Measurements from ENCODE around the gene SAMD5.
"Not testable (repeated sequence)": the region's sequence is repeated elsewhere in the genome, so short reads cannot be mapped to it uniquely, and the experiment has no call there.

The SAMD5 gene

DNA sequence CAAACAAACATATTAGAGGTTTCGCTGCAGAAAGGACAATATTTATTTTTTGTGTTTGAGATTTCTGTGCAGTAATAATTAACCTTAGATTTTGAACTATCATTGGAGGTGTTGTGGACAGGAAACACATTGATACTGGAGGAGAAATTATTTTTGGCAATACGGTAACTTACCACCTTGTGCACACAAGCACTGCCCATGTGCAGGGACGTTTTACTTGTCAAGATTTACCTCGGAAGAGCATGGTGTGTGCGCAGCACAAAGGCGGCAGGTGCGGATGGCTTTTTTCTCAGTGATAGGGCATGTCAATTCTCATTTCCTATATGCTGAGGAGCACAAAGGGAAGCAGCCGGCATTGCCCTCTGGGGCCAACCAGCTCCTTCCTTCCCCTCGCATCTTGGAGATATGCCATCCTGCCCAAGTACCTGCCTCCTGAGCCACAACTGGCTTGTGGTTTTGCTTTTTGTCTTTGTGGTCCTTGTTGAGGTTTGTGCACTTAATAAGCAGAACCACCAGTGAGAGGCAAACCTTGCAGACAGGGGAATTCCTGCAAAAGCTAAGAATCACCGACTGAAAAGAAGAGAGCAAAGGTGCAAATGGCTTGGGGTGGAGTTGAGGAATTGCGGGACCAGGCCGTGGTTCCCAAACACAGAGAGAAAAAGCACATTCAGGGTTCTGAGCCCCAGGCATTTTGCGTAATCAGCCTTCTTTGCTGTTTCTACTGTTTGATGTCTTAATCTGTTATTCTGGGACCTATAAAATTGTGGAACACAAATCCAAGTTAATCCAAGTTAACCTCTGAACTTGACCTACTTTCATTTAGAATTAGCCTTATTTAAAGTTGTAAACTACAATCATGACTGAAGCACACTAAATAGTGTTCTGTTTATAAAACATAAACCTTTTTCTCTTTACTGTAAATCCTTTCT lies 21.9 kb downstream of the SAMD5 start:
- no peak for FAIRE-seq

DNA sequence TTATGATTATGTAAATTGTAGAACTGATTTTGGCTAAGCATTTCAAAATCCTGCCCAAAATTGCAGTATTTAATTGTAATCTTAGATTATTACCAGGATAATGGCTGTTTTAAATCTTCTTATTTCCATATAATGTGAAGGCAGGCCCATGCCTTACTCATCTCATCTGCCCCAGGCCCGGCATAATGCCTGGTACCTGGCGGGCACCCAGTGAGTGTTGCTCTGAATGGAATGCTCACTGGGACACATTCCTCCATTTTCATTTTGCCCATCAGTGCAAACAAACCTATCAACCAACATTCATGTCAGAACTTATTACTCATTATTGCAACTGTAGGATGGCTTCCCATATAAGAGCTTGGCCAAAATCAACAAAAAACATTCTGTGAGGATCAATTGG lies 22.8 kb downstream of the SAMD5 start:
- no peak for FAIRE-seq

DNA sequence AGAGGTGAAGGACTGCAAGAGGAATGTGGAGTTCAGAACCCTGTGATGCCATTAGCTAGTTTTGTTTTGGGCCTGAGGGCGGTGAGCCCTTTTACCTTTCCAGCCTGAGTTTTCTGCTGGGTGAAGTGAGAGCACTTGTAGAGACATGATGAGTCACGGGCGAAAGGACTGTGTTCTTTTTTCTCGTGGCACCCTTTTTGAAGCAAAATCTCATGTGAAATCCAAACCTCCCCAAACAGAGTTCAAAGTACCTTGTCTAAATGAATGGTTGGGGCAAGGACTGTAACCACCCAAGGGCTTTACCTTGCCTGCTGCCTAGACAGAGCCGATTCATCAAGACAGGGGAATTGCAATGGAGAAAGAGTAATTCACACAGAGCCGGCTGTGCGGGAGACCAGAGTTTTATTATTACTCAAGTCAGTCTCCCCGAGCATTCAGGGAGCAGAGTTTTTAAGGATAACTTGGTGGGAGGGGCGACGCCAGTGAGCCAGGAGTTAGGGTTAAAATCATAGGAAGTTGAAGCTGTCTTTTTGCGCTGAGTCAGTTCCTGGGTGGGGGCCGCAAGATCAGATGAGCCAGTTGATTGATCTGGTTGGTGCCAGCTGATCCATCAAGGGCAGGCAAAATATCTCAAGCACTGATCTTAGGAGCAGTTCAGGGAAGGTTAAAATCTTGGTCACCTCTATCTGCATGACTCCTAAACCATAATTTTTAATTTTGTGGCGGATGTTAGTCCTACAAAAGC lies 25.8 kb downstream of the SAMD5 start:
- no peak for FAIRE-seq

DNA sequence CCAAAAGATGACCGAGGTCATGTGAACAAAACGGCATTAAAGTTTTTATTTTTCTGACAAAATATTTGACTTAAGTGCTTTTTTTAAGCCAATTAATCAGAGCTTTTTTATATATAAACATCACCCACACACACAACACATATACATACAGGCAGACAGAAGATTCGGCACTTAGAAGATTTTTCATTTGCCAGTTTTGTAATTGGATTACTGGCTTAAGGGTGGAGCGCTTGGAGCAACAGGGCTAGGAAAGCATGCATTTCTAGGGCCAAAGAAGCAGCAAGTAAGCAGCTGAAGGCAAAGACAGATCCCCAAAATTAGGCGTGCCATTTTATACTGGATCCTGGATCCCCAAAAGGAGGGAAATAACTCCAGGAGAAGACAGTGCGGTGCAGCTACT lies 30.3 kb downstream of the SAMD5 start:
- FAIRE-seq: no peak

DNA sequence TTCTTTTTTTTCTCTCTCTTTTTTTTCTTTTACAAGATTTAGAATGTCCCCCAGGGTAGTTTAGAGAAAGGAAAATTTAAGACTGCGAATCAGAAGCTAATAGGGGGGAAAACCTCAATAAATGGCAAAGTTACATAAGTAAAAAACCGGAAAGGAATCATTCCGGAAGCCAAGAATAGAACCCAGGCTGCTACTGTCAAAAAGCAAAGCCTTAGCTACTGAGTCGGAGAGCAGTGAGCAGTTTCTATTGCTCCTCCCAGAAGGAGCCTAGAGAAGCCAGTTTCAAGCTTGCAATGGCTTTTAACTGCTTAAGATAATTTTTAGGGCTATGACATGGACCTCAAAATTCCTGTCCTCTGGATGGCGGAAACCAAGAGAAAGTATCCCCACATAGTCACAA lies 31.6 kb downstream of the SAMD5 start:
- no peak for FAIRE-seq

DNA sequence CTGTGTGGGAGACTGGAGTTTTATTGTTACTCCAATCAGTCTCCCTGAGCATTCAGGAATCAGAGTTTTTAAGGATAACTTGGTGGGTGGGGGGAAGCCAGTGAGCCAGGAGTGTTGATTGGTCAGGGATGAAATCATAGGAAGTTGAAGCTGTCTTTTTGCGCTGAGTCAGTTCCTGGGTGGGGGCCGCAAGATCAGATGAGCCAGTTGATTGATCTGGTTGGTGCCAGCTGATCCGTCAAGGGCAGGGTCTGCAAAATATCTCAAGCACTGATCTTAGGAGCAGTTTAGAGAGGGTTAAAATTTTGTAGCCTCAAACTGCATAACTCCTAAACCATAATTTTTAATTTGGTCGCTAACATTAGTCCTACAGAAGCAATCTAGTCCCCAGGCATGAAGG lies 33.9 kb downstream of the SAMD5 start:
- not testable (repeated sequence) for FAIRE-seq

DNA sequence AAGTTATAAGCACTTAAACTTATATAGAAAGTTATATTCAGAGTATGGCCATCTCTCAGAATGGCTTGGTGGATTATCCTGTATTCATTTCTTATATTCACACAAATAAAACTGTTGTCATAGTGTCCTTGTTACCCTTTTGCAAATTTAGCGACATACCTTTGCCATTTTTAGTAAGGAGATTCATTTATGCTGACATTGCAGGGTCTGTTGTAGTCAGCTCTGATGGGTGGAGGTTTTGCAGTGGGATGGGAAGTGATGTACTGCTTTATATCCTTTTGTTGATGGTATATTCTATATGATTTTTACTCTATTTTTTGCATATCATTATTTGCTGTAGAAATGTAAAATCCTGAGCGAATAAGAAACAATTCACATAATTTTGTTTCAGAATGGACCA lies 35.9 kb downstream of the SAMD5 start:
- FAIRE-seq: no peak

DNA sequence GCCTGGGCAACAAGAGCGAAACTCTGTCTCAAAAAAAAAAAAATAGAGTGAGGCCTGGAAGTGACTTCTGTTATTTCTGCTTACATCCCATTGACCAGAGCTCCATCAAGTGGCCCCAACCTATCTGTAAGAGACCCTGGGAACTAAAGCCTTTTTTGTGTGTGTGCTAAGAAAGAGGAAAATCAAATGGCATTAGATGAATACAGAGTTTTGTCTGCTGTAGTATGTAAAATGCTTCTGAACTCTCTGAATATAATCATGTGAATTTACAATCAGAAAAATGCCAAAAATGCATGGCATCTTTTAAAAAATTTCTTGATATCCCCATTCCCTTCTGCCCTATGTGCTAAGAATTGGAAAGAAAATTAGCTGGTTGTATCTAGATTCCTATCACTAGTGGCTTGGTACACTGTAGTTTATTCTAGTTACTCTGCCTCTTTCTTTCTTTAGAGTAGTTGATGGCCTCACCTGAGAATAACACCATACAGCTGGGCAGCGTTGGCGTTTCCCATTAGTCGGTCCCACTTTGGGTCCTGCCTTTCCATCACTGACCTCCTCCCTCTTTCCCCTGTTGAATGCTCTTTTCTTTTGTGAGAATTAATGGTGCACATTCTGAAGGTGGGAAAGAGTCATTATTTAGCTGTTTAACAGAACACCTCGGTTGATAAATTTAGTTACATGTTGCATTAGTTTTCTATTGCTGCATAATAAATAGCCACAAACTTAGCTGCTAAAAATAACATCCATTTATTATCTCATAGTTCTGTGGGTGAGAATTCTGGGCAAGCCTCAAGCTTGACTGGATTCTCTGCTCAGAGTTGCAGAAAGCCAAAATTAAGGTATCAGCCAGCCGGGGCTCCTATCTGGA lies 38.2 kb downstream of the SAMD5 start:
- no peak for FAIRE-seq

DNA sequence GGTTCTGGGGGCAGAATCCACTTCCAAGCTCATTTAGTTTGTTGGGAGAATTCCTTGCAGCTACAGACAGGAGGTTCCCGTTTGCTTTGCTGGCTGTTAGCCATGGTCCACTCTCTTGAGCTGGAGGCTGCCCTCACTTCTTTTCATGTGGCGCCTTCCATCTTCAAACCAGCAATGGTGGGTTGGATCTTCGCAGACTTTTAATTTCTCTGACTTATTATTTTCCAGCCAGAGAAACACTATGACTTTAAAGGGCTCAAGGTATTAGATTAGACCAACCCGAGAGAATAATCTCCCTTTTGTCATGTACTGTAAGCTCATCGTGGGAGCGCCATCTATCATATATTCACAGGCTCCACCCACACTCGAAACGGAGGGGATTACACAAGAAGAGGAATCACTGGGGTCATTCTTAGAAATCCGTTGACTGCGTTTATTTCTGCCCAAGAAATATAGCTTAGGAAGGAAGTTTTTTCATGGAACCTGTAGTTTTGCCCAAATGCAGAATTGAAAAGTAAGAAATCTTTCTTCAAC lies 38.9 kb downstream of the SAMD5 start:
- no peak for FAIRE-seq

DNA sequence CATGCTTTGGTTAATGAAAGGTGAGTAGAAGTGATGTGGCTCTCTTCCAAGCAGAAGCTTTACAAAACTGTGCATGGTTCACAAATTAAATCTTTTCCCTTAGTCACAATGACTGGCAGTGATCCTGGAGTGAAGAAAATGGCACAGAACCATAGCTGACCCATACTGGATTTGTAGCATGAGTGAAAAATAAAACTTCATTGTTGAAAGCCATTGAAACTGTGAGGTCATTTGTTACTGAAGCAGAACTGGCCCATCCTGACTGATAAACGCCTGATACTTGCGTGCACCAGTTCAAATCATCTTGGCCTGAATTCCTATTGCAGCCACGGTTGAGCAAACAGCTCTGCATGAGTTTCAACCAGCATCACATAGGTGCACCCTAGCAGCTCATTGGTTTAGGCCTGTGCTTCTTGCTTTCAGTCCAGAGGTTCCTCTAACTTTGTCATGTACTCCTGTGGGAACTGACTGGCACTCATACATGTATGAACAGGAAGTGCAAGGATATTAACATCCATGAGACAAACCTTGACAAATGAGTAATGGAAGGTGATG lies 40.5 kb downstream of the SAMD5 start:
- FAIRE-seq: no peak

DNA sequence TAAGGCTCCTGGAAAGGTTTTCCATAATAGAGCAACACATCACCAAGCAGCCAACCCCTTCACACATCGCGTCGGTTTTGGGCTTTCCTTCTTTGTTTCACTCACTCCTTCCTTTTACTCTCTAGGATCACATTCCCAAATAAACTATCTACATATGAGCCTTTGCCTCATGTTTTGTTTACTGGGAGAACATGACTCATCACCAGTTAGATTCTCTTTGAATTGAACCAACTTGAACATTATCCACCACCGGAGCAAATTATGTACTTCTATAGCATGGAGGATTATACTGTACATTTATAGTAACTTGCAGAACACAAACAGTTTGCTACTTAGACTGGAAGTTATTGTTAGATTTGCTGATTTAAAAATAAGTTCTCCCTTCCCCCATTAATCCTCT lies 41.0 kb downstream of the SAMD5 start:
- FAIRE-seq: no peak

DNA sequence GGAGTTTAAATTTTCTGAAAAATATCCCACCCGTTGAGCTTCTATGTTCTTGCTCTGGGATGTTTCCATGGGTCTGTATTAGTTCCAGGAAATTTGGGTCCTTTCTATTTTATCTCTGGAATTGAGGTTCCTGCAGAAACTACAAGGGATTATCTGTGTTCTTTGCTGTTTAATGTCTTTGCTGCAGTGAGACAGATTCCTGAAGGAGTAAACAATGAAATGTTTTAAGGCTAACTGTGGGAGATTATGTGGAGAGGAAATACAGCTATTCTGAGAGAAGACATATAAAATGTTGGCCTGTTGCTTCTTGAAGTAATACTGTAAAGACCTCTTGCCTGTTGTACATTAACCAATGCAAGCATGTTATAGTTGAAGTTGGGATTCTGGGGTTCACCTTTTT lies 43.5 kb downstream of the SAMD5 start:
- no peak for FAIRE-seq

DNA sequence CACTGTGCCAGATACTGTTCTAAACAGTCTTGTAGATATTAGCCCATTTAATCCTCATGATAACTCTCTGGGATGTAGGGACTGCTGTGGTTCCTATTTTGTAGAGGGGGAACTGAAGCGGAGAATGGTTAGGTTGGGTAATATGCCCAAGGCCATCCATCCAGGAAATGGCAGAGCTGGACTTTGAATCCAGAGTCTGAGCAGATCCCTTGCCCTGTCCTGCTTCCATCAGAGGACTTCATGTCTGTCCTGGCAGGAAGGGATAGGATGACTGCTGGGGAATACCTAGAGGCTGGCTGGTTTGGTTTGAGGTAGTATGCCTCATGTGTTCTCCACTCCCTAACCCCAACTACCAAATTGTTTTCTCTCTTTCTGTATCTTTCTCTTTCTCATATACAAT lies 44.6 kb downstream of the SAMD5 start:
- no peak for FAIRE-seq

DNA sequence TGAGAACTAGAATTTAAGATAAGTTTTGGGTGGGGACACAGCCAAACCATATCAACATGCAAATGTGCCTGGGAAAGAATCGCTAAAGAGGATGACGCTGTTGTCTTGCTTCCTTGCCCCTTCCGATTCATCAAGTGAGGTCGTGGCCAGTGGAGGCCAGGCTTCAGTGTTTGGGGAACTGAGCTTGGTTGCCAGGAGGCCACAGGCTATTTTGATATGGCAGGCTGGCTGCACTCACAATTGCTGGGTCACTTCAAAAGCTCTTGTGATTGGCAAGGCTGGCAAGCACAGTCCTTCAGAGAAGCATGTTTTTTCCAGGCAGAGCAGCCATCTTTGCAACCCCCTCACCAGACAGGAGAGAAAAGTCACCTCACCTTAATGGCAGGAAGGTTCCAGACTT lies 45.8 kb downstream of the SAMD5 start:
- FAIRE-seq: no peak

DNA sequence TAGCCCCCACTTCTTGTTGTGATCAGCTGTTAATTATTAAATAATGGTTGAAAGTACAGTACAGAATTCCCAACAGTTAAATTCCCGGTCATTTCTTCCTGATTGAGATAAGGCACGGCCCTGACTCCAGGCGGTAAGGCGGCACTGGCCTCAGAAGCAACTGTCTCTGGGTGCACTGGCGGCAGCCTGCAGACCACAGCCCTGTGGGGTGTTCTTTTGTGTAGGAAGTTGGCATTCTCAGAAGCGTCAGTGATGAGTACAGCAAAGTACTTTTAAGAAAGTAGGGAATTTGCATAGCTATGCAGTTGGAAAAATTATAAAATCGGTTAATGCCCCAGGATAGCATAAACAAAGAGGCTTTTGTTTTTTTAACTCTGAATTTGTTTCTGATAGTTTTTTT lies 50.5 kb downstream of the SAMD5 start:
- FAIRE-seq: no peak

DNA sequence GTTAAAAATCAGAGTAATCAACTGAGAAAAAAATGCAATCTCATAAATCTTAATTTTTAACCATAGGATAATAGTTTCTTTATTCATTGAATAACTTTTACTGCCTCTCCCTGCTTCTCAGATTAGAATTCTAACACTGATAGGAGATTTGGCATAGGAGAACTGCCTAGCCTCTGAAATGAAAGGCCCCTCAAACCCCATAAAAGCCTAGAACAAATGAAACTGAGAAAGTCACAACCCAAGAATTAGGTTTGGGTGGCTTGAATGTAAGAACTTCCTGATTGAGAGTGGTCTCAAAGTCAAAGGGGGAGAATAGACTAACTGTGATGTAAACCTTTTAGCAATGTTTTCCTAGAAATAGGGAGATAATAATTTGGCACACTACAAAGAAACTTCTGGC lies 52.2 kb downstream of the SAMD5 start:
- no peak for FAIRE-seq

DNA sequence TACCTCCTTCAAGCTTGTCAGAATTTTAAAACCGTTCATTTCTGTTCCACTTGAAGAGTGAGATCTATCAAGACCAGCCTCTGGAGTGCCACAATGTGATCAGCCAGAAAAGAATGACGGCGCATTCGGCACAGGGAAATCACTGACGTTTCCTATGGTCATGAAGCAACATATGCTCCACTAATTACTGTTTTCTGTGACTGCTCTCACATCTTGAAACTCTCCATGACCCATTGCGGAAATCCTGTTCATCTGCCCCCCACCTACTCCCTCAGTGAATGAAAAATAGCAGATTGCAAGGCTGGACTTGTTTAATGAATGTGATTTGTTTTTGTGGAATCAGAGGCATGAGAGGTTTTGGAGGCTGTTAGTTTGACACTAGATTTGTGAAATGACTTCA lies 53.2 kb downstream of the SAMD5 start:
- no peak for FAIRE-seq

DNA sequence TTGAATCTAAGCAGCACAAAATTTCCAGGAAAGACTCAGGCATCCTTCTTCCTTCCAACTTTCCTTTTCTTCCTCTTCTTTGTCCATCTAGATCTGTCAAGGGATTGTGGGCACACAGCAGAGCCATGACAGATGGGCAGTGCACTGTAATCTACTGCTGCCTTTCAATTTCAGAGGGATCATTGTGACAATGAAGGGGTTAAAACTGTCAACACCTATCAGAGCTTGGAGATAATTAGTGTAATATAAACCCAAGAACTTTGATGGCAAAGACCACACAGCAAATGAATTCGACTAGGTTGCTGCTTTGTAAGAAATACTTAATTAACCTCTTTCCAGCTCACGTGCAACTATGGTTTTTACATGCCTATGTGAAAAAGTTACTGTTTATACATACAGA lies 55.0 kb downstream of the SAMD5 start:
- FAIRE-seq: no peak

DNA sequence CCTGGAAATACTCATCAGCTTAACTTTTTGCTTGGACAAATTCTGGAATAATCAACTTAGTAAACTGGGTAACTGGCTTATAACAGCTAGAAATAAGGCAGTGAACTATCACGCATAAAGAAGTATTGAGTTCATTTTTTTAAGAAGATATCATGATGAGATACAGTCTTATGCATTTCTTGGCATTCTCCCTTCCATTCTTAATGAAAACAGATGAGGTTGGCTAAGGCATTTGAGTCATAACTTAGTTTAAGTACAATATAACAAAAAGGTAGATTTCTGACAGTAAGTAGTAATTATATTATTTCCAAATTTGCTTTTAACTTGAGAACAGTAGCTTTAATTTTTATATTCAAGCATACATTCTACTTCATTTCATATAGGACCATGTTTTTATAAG lies 56.1 kb downstream of the SAMD5 start:
- FAIRE-seq: no peak

DNA sequence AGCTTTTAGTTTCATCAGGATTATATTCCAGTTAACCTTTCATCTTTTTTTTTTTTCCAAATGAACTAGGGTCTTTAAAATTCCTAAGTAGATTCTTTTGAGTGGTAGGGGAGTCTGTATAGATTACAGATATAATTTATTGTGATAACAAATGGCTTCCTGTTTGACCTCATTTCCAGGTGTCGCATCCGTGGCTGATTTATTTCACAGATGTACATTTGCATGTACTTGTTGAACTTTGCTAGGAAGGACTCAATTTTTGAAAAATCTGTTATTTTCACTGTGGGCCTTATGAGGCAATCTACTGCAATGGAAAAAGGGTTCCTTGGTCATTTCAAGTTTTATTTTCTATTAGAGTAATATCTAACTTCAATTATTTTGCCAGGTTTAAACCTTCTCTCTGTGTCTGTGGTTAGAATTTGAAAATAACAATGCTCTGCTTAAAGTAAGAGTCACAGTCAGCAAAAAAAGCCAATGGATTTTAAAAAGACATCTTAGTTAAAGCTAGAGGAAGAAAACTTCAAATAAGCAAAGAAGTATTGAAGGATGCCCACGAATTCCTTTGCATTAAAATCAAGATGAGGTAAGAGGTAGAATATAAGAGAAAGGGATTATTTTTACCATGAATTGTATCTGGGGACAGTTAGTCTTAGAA lies 57.9 kb downstream of the SAMD5 start:
- FAIRE-seq: no peak

DNA sequence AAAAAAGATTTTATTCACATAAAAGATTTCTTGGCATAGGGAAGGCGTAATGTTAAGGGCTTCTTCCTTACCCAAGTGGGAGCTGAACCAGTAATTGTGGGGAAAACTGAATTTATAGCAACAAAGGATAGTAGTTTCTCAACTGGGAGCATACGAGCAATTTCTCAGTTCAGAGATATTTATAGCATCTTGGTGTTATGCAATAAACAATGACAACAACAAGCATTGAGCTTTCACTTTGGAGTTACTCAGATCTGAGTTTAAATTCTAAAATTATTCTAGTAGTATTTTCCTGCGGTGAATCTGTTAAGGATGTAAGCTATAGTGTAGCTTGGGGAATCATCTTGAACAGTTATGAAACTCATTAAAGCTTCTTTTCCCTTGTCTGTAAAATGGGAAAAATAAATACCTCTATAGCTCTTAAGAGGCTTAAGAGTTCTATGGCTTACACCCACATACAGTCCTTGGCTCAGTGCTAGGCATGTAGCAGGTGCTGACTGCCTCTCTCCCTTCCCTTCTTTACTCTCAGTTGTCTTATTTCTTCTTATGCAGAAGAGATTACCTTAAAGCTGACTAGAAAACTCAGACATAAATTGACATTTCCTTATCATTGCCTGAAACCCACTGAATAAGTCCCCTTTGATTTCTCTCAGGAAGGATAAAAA lies 58.8 kb downstream of the SAMD5 start:
- FAIRE-seq: no peak

DNA sequence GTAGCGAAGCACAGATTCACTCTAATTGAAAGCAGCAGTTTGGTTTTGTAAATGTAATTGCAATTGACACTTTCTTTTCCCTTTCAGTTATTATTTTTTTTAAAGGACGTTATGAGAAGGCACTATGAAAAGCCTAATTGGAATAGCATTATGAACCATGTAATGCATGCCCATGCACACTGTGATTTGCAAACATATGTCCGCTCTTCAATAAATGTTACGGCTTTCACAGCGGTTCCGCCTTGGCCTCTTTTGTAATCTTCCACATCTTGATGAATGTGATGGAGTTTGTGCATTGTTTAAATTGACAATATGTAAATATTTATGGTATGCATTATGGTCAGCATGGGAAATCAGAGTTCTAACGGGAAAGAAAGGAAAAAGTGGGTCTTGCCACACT lies 61.3 kb downstream of the SAMD5 start:
- no peak for FAIRE-seq

Data from G401.6 (cell line).